Calu3 (cell line): ENCODE data around the gene GARRE1. TPM values are rescaled to one million over a fixed set of nuclear protein-coding genes. Genes with fewer than 3 reads are reported as not detected.

ENCODE experiments used
- BruUV-seq: library from RNA; stranded (reverse); fragments of 400-500 nt; replicated peaks from 2 replicates; lab custom pipeline; 2021; lab: Mats Ljungman, UMichigan
- CTCF ChIA-PET: fragments of 300-600 bp; sonication (Branson Sonifier 250); formaldehyde crosslinking; loops from one replicate; lab custom pipeline; 2022; ENCODE audit warnings: antibody characterized with exemption; lab: Charles Lee
- DNase-seq: peaks from one replicate; pipeline ENCODE4 v3.0.0; 2022
- H3K27ac Mint-ChIP-seq: one replicate; pipeline ENCODE4 v1.8.0; 2022; ENCODE audit warnings: mixed read lengths; ENCODE audit not compliant: unreplicated experiment
- H3K27me3 Mint-ChIP-seq: one replicate; pipeline ENCODE4 v1.8.0; 2022; ENCODE audit warnings: mixed read lengths; ENCODE audit not compliant: unreplicated experiment
- H3K36me3 Mint-ChIP-seq: one replicate; pipeline ENCODE4 v1.8.0; 2022; ENCODE audit warnings: mild to moderate bottlenecking, moderate library complexity, mixed read lengths; ENCODE audit not compliant: insufficient read depth, unreplicated experiment
- H3K4me1 Mint-ChIP-seq: one replicate; pipeline ENCODE4 v1.8.0; 2022; ENCODE audit warnings: mild to moderate bottlenecking, low read depth, mixed read lengths; ENCODE audit not compliant: unreplicated experiment
- H3K4me3 Mint-ChIP-seq: one replicate; pipeline ENCODE4 v1.8.0; 2022; ENCODE audit warnings: mild to moderate bottlenecking, low read depth, moderate library complexity, mixed read lengths; ENCODE audit not compliant: unreplicated experiment
- H3K9me3 Mint-ChIP-seq: one replicate; pipeline ENCODE4 v1.8.0; 2022; ENCODE audit warnings: low read depth, mixed read lengths; ENCODE audit not compliant: unreplicated experiment
- intact Hi-C: fragments of 100-400 bp; cut with micrococcal nuclease; formaldehyde crosslinking; loops from one replicate; pipeline ENCODE4 v1.10.0; 2022; ENCODE audit not compliant: unreplicated experiment
- total RNA-seq: library from RNA; stranded (reverse); gene quantifications from 2 replicates; pipeline ENCODE4 v1.2.3, GENCODE V29; 2022
- TF ChIP-seq, protein P1 (sequence below): fragments of 200-600 bp; IDR thresholded peaks from one replicate; pipeline ENCODE4 v1.8.0; 2022; ENCODE audit warnings: antibody characterized with exemption; ENCODE audit not compliant: unreplicated experiment

GARRE1 gene
- total RNA-seq, 1 experiment from 2014 or later, result 19.9 TPM

DNA sequence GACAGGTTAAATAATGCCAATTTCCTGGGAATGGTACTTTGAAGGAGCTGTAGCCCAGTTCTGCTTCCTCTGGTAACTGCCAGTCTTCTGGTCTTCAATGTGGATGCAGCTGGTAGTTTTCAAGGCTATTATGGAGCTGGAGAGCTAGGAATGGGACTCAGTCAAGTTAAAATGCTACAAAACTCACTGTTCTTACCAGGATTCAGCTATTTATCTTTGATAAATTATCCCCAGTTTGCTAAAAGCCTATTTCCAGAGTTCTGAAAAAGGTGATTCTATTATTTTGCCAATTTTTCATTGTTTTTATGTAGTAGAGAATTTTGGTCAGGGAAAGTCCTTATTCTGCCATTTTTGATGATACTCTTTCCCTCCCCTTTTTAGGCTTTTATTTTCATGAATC lies 40.7 kb downstream of the GARRE1 start:
- Mint-ChIP-seq H3K27ac (no peak overlapping the region), H3K4me1 (no peaks in the 10 kb centered on the region), H3K27me3 (no peaks in the 10 kb centered on the region), H3K4me3 (no peak overlapping the region), H3K9me3 (no peaks in the 10 kb centered on the region), H3K36me3 (no peaks in the 10 kb centered on the region)
- TF ChIP-seq, protein P1, sequence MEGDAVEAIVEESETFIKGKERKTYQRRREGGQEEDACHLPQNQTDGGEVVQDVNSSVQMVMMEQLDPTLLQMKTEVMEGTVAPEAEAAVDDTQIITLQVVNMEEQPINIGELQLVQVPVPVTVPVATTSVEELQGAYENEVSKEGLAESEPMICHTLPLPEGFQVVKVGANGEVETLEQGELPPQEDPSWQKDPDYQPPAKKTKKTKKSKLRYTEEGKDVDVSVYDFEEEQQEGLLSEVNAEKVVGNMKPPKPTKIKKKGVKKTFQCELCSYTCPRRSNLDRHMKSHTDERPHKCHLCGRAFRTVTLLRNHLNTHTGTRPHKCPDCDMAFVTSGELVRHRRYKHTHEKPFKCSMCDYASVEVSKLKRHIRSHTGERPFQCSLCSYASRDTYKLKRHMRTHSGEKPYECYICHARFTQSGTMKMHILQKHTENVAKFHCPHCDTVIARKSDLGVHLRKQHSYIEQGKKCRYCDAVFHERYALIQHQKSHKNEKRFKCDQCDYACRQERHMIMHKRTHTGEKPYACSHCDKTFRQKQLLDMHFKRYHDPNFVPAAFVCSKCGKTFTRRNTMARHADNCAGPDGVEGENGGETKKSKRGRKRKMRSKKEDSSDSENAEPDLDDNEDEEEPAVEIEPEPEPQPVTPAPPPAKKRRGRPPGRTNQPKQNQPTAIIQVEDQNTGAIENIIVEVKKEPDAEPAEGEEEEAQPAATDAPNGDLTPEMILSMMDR, result no peak
- intact Hi-C loops, result no loop called here
- BruUV-seq, result no TSS peak
- CTCF ChIA-PET, result interaction anchor here (0.6 kb wide), 1 partner anchor 13 kb away, joined by 6 read pairs; no protein-coding TSS in a partner anchor
- DNase-seq, result no peak

DNA sequence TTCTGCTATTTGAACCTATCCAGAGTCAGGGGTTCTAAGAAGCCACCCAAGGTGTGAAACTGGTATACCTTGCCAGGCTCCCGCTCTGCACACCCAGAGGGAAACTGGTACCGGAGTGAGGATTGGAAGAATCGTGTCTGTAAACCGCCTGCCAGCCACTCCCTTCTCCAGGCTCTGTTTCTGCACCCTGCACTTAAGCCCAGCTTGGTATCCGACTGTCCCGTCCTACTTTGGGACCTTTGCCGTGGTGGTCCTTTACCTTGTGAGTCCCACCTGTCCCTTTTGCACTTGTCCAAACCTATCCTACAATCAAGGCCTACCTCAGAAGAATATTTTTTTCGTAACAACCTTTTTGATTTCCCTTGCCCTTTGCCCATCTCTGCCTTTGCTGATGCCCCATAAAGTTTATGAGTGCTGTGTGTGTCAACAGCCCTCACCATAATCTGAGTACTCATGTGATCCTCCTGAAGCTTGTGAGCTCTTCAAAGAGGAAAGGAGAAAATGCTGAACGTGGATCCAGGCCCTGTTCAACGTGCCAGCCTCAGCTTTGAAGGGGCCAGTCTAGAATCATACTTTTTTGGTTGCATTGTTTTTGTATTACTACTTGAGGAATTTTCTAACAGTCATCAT lies 44.7 kb downstream of the GARRE1 start:
- CTCF ChIA-PET, result no interaction called here

DNA sequence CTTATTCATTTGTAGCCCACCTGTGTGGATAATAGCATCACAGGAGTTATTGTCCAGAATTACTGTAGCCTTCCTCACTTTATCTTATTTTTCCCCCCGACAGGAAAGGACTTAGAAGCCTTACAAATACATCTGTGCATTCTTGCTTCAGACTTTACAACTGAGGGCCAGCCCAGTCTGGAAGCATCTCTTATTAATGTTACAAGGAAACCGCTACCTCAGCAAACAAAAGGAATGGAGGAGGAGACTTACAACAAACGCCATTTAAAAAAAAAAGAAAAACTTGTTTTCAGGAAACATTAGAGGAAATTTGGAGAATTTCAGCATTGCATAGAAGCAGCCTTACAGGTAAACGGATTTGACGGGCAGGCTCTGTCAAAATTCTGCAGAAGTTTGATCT lies 45.2 kb downstream of the GARRE1 start:
- Mint-ChIP-seq H3K4me3 (no peak overlapping the region), H3K9me3 (no peaks in the 10 kb centered on the region), H3K27me3 (no peaks in the 10 kb centered on the region), H3K27ac (no peak overlapping the region), H3K36me3 (peaks cover 14% of the 10 kb centered on the region), H3K4me1 (no peaks in the 10 kb centered on the region)
- DNase-seq, result no peak
- CTCF ChIA-PET, result no interaction called here
- intact Hi-C loops, result no loop called here
- TF ChIP-seq, protein P1, result no peak
- no TSS peak for BruUV-seq

More for the DNA sequence above, 44.7 kb downstream of the GARRE1 start:
- TF ChIP-seq, protein P1, result no peak
- DNase-seq, result no peak
- Mint-ChIP-seq H3K36me3 (peaks cover 14% of the 10 kb centered on the region), H3K4me3 (no peak overlapping the region), H3K9me3 (no peaks in the 10 kb centered on the region), H3K27ac (no peak overlapping the region), H3K4me1 (no peaks in the 10 kb centered on the region), H3K27me3 (no peaks in the 10 kb centered on the region)
- intact Hi-C loops, result no loop called here
- BruUV-seq, result no TSS peak

DNA sequence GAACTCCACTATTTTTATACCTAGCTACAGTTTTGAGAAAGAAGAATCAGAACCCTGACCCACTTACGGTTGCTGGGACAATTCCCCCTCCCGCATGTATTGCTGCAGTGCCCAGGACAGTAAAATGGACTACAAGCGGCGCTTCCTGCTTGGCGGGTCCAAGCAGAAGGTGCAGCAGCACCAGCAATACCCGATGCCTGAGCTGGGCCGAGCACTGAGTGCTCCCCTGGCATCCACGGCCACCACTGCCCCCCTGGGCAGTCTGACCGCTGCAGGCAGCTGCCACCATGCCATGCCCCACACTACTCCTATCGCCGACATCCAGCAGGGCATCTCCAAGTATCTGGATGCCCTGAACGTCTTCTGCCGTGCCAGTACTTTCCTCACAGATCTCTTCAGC lies 46.0 kb downstream of the GARRE1 start:
- Mint-ChIP-seq H3K4me1 (peaks cover 4% of the 10 kb centered on the region), H3K27ac (no peak overlapping the region), H3K4me3 (no peak overlapping the region), H3K9me3 (no peaks in the 10 kb centered on the region), H3K27me3 (no peaks in the 10 kb centered on the region), H3K36me3 (peaks cover 14% of the 10 kb centered on the region)
- TSS peak; percentile 71 for BruUV-seq
- intact Hi-C loops, result no loop called here
- CTCF ChIA-PET, result no interaction called here
- TF ChIP-seq, protein P1, result no peak
- no peak for DNase-seq
